ENCODE data around the gene TLX3.
"Not testable (repeated sequence)": the region's sequence is repeated elsewhere in the genome, so short reads cannot be mapped to it uniquely, and the experiment has no call there.

Gene TLX3

GRCh38 chr5:171340491-171340890 is 31.4 kb downstream of the TLX3 start:
- no peak overlapping the region for H3K4me3 ChIP-seq (ENCODE audit: low read depth, low read length)
- DNase-seq (ENCODE audit: low read depth) = no peak
- TF ChIP-seq, protein P1, sequence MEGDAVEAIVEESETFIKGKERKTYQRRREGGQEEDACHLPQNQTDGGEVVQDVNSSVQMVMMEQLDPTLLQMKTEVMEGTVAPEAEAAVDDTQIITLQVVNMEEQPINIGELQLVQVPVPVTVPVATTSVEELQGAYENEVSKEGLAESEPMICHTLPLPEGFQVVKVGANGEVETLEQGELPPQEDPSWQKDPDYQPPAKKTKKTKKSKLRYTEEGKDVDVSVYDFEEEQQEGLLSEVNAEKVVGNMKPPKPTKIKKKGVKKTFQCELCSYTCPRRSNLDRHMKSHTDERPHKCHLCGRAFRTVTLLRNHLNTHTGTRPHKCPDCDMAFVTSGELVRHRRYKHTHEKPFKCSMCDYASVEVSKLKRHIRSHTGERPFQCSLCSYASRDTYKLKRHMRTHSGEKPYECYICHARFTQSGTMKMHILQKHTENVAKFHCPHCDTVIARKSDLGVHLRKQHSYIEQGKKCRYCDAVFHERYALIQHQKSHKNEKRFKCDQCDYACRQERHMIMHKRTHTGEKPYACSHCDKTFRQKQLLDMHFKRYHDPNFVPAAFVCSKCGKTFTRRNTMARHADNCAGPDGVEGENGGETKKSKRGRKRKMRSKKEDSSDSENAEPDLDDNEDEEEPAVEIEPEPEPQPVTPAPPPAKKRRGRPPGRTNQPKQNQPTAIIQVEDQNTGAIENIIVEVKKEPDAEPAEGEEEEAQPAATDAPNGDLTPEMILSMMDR (IDR thresholded peaks at IDR 0.05; ENCODE audit: low read depth, low read length, missing control alignments) = no peak

GRCh38 chr5:171342362-171343111 is 33.5 kb downstream of the TLX3 start:
- no peak overlapping the region for H3K4me3 ChIP-seq (ENCODE audit: low read depth, low read length)
- TF ChIP-seq, protein P1 (IDR thresholded peaks at IDR 0.05; ENCODE audit: low read depth, low read length, missing control alignments) = peak; percentile 63
- no peak for DNase-seq (ENCODE audit: low read depth)

DNA sequence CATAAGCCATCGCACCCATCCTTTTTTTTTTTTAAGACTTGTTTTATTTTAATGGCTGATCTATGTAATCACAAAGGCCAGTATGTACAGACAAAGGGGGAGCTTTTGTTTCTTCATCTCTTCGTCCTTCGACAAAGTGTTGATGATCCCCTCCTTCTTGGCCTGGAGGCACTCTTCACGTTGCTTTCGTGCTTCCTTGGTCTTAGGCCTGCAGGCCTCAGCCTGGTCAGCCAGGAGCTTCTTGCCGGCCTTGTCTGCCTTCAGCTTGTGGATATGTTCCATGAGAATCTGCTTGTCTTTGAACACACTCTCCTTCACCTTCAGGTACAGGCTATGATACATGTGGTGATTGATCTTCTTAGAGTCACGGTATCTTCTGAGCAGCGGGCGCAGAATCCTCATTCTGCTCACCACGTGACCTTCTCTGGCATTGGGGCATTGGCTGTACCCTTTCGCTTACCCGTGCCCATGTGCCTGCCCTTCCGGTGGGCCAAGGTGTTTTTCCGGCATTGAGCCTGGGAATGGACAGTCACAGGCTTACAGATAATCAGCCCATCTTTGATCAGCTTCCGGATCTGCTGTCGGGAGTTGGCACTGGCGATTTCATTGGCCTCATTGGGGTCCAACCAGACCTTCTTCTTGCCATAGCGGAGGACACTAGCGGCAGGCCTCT is 36.0 kb downstream of the TLX3 start:
- no peak for DNase-seq (ENCODE audit: low read depth)
- TF ChIP-seq, protein P1 (IDR thresholded peaks at IDR 0.05; ENCODE audit: low read depth, low read length, missing control alignments) = no peak
- no peak overlapping the region for H3K4me3 ChIP-seq (ENCODE audit: low read depth, low read length)

DNA sequence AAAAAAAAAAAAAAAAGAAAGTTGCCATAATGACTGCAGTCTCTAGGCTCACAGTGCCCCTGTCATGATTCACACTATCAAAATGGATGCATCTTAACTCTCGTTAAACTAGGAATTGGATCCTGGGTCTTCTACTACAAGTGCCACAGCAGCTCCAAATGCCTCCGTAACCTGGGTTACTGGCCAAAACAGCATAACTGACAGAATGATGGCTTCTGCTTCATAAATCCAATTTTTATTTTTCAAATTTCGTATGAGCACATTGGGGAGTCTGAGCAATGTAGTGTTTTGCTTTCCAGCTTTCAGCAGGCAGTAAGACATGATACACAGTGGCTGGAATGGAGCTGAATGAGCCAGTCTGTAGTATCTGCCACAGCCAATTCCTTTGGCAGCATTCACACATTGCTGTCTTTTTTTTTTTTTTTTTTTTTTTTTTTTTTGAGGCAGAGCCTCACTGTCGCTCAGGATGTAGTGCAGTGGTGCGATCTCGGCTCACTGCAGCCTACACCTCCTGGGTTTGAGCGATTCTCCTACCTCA is 42.6 kb downstream of the TLX3 start:
- DNase-seq (ENCODE audit: low read depth) = no peak
- H3K4me3 ChIP-seq (ENCODE audit: low read depth, low read length) = no peak overlapping the region

GRCh38 chr5:171355302-171355724 is 46.3 kb downstream of the TLX3 start:
- no peak overlapping the region for H3K4me3 ChIP-seq (ENCODE audit: low read depth, low read length)
- peak; percentile 37 for DNase-seq (ENCODE audit: low read depth)
- TF ChIP-seq, protein P1 (IDR thresholded peaks at IDR 0.05; ENCODE audit: low read depth, low read length, missing control alignments) = no peak

More for the DNA sequence above, 42.6 kb downstream of the TLX3 start:
- TF ChIP-seq, protein P1 (IDR thresholded peaks at IDR 0.05; ENCODE audit: low read depth, low read length, missing control alignments) = no peak

- DNase-seq (ENCODE audit: low read depth) = no peak
- TF ChIP-seq, protein P1 (IDR thresholded peaks at IDR 0.05; ENCODE audit: low read depth, low read length, missing control alignments) = no peak
- H3K4me3 ChIP-seq (ENCODE audit: low read depth, low read length) = no peak overlapping the region
Measured at GRCh38 chr5:171357843-171358242, 48.8 kb downstream of the TLX3 start.

DNA sequence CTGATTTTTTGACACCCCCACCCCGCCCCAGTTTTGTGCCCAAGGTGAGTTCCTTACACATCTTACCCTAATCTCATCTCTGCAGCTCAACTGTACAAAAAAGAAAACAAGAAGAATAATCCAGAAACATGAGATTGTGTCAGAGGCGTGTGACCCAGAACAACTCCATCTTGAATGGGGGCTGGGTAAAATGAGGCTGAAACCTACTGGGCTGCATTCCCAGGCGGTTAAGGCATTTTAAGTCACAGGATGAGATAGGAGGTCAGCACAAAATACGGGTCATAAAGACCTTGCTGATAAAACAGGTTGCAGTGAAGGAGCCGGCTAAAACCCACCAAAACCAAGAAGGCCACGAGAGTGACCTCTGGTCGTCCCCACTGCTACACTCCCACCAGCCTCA is 52.1 kb downstream of the TLX3 start:
- H3K4me3 ChIP-seq (ENCODE audit: low read depth, low read length); DNase-seq (ENCODE audit: low read depth): not testable (repeated sequence)

All from GM12864 (cell line).